Activated CD8-positive, alpha-beta T cell treated with anti-CD3 and anti-CD28 coated beads, Interleukin-2, amount 10 ng/mL, durations not matched to agents 7 days and 5 days (primary cell): ENCODE measurements around the gene ARF6. TPM values are rescaled to one million over a fixed set of nuclear protein-coding genes. Genes with fewer than 3 reads are reported as not detected.

ENCODE experiments used
- ATAC-seq: fragments of 150-1000 bp; cut with Tn5 transposase; one replicate; pipeline ENCODE4 v1.10.0; 2021; ENCODE audit warnings: moderate library complexity
- CTCF ChIA-PET: fragments of 350-600 bp; sonication (Branson Sonifier 250); formaldehyde crosslinking; loops from one replicate; lab custom pipeline; 2021; ENCODE audit warnings: antibody characterized with exemption; lab: Charles Lee
- POLR2A ChIA-PET: fragments of 350-600 bp; sonication (Branson Sonifier 250); formaldehyde crosslinking; loops from one replicate; lab custom pipeline; 2021; ENCODE audit warnings: antibody characterized with exemption; lab: Charles Lee
- DNase-seq: peaks from one replicate; pipeline ENCODE4 v3.0.0-alpha.2; 2020
- H3K27ac Mint-ChIP-seq: one replicate; pipeline ENCODE4 v1.8.0; 2021; ENCODE audit warnings: mild to moderate bottlenecking, mixed read lengths
- H3K27me3 Mint-ChIP-seq: one replicate; pipeline ENCODE4 v1.8.0; 2021; ENCODE audit warnings: low read depth, mixed read lengths
- H3K36me3 Mint-ChIP-seq: one replicate; pipeline ENCODE4 v1.8.0; 2021; ENCODE audit warnings: low read depth, mixed read lengths
- H3K4me1 Mint-ChIP-seq: one replicate; pipeline ENCODE4 v1.8.0; 2021; ENCODE audit warnings: low read depth, mixed read lengths
- H3K4me3 Mint-ChIP-seq: one replicate; pipeline ENCODE4 v1.8.0; 2021; ENCODE audit warnings: mild to moderate bottlenecking, mixed read lengths
- H3K9me3 Mint-ChIP-seq: one replicate; pipeline ENCODE4 v1.8.0; 2022; ENCODE audit warnings: mixed read lengths; ENCODE audit not compliant: insufficient read depth
- total RNA-seq, 2 experiments: library from RNA; stranded (reverse); gene quantifications; one replicate each; pipeline ENCODE4 v1.2.3, GENCODE V29; 2021

ARF6 gene
- total RNA-seq, result 100 to 1,000 TPM; 183 to 193 TPM

DNA sequence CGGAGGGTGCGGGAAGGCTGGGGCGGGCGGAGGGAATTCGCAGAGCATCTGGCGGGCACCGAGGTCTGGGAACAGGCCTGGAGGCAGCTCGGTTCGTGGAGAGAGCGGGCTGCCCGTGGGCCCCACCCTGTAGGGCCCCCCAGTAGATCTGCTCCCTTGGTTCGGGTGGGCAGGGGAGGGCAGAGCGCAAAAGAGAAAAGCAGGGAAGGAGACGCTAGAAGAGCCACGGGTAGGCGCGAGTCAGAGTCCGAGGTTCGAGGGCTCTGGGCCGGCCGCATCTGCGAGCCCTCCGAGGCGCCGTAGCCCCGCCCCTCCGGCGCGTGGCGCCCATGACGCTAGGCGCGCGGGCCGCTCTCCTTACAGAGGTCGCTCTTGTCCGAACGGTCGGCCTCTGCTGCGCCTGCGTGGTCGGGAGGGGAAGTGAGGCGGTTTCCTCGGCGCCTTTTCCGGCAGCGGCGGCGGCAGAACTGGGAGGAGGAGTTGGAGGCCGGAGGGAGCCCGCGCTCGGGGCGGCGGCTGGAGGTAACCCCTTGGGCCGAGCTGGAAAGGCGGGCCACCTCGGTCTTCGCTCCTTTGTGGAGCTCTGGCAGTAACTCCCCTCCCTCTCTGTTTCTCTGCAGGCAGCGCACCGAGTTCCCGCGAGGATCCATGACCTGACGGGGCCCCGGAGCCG, at the start of gene ARF6:
Gene ARF6 (plus strand): TSS at position 447 of the 673 bp plus-strand sequence. CDS start 655 bp downstream, outside the sequence.
- peaks cover 43% of the 10 kb centered on the region for H3K36me3 Mint-ChIP-seq
- POLR2A ChIA-PET, result interaction anchor here (0.6 to 3.7 kb wide), 20 partner anchors 9 to 211 kb away, joined by 3 to 89 read pairs (median 6); partner anchors contain the start of gene NEMF
- H3K9me3 Mint-ChIP-seq, result no peaks in the 10 kb centered on the region
- DNase-seq (peak; percentile 98), ATAC-seq (peak; percentile 89)
- H3K4me3 Mint-ChIP-seq, result peak within 1 kb of the TSS; percentile 90
- H3K4me1 Mint-ChIP-seq, result peaks cover 17% of the 10 kb centered on the region
- H3K27me3 Mint-ChIP-seq, result no peaks in the 10 kb centered on the region
- CTCF ChIA-PET, result interaction anchor here (0.8 to 3.5 kb wide), 15 partner anchors 13 to 259 kb away, joined by 3 to 22 read pairs (median 7); partner anchors contain the start of gene NEMF
- peak within 1 kb of the TSS; percentile 97 for H3K27ac Mint-ChIP-seq

DNA sequence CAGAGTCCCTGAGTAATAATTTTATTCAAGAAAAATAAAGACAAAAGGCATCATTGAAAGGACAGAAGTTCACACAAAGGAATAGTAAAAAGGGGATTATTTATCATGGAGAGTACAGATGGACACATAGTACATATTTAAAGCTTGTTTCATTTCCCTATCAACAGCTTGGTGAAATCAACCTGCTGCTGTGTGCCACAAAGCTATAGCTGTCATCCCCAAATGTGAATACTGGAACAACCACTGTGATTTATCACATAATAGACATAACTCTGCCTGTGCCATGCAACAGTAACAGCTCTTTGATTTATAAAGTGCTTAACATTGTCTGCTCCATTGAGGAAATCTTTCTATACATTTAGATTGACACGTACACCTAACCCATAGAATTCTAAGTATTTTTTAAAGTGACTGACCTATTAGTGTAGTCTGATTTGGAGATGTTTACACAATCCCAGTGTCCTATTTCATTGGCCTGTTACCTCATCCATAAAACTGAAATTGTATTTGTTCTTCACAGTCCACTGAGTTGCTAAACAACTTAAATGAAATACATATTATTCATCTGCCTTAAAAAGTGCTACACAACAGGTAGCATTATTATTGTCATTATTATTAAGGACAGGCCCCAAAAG, 43.6 kb upstream of the ARF6 start:
- Mint-ChIP-seq H3K36me3 (peaks cover 47% of the 10 kb centered on the region), H3K4me1 (peaks cover 39% of the 10 kb centered on the region), H3K4me3 (no peak overlapping the region), H3K9me3 (no peaks in the 10 kb centered on the region), H3K27ac (no peak overlapping the region), H3K27me3 (no peaks in the 10 kb centered on the region)
- CTCF ChIA-PET, result interaction anchor here (0.7 to 2.7 kb wide), 4 partner anchors 13 to 929 kb away, joined by 3 to 9 read pairs (median 4); no protein-coding TSS in a partner anchor
- DNase-seq (no peak), ATAC-seq (no peak)
- POLR2A ChIA-PET, result interaction anchor here (0.6 kb wide), 1 partner anchor 27 kb away, joined by 5 read pairs; no protein-coding TSS in a partner anchor

DNA sequence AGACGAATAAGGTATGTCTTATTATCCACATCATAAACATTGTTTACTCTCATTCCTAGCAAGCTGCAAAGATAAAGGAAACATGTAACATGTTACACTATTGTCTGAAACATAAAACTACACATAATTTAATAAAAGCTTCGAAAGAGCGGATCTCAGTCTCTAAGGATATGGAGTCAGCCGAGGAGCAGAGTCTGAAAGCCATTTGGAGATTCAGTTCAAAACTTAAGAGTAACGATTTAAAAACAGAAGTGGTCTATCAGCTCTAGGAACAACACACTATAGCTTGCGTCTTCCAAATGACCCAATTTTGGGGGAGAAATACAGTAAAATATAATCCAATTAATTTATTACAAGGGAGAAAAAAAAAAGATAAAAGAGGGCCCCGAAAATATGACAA, 41.1 kb upstream of the ARF6 start:
- Mint-ChIP-seq H3K27ac (peak overlapping the region; percentile 98), H3K4me1 (peaks cover 40% of the 10 kb centered on the region), H3K9me3 (no peaks in the 10 kb centered on the region), H3K4me3 (peak overlapping the region; percentile 97), H3K36me3 (peaks cover 34% of the 10 kb centered on the region), H3K27me3 (no peaks in the 10 kb centered on the region)
- CTCF ChIA-PET, result interaction anchor here (0.7 to 4.9 kb wide), 52 partner anchors 10 to 469 kb away, joined by 3 to 227 read pairs (median 6); partner anchors contain the start of genes DNAAF2, KLHDC2, MGAT2 and RPL36AL
- ATAC-seq, result no peak
- DNase-seq, result no peak
- POLR2A ChIA-PET, result interaction anchor here (0.6 to 3.6 kb wide), 21 partner anchors 12 to 380 kb away, joined by 3 to 102 read pairs (median 6); partner anchors contain the start of genes ARF6, DNAAF2, KLHDC2 and MGAT2

DNA sequence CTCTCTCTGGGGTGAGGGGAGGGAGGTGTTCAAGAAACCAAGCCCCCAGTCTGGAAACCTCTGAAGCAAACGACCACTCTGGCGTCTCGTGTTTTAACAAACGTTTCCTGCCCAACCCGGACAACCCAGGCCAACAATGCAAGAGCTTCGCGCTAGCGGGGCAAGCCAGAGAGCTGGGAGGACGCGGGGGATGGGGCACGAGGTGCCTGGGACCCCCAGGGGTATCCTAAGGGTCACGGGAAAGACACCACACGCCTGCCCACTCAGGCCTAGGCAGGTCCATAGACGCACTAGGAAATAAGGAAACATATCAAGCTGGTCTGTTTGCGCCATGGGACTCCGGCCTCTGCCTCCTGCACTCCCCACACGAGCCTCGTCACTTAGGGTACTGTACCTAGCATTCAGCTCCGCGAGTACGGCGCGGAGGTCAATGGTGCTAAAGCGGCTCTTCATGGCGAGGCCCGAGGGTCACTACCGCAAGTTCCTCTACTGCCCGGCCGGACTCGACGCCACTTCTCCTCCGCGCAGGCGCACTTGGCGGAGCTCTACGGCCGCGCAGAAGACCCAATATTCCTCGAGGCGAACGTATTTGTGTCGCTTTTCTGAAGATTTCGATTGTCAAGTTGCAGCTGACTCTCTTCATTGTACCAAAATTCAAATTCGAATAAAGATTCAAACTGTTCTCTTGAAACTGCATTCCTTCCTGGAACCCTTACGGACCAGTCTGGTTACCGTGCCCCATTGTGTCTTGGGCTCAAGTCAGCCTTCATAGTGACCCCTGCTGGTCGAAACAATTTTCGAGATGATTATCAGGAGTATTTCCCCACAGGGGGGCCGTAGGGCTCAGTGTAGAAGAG, 40.4 kb upstream of the ARF6 start, which contains the start of gene NEMF:
Gene NEMF (minus strand): TSS at position 488 of the 857 bp plus-strand sequence. CDS start 35 bp downstream, at position 453.
- Mint-ChIP-seq H3K4me1 (peaks cover 41% of the 10 kb centered on the region), H3K36me3 (peaks cover 32% of the 10 kb centered on the region), H3K27ac (peak within 1 kb of the TSS; percentile 98), H3K27me3 (no peaks in the 10 kb centered on the region), H3K4me3 (peak within 1 kb of the TSS; percentile 97), H3K9me3 (no peaks in the 10 kb centered on the region)
- ATAC-seq (peak; percentile 84), DNase-seq (peak; percentile 91)
- ChIA-PET POLR2A (interaction anchor here (0.7 to 3.6 kb wide), 24 partner anchors 11 to 379 kb away, joined by 3 to 102 read pairs (median 6); partner anchors contain the start of genes ARF6, DNAAF2, KLHDC2 and MGAT2), CTCF (interaction anchor here (0.7 to 4.9 kb wide), 65 partner anchors 10 to 970 kb away, joined by 3 to 227 read pairs (median 5); partner anchors contain the start of genes DMAC2L, DNAAF2, KLHDC2 and L2HGDH)

DNA sequence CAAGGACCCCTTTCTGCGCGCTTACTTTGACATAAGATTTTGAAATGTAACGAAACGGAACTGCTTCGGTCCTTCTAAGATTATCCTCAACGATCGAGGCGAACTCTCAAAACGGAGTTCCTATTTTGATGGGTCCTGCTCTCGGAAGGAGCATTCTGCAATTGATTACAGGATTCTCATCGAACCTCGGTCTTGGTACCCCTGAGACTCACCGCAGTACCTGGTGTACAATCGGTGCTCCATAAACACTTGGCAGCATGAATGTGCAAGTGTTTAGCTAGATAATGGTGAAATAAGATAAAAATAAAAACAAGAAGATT, 39.8 kb upstream of the ARF6 start:
- CTCF ChIA-PET, result interaction anchor here (0.6 to 4.9 kb wide), 47 partner anchors 10 to 970 kb away, joined by 3 to 227 read pairs (median 5); partner anchors contain the start of genes DMAC2L, DNAAF2, KLHDC2 and L2HGDH
- ATAC-seq (peak; percentile 11), DNase-seq (no peak)
- Mint-ChIP-seq H3K4me3 (peak overlapping the region; percentile 97), H3K9me3 (no peaks in the 10 kb centered on the region), H3K27me3 (no peaks in the 10 kb centered on the region), H3K27ac (peak overlapping the region; percentile 98), H3K36me3 (peaks cover 33% of the 10 kb centered on the region), H3K4me1 (peaks cover 44% of the 10 kb centered on the region)
- POLR2A ChIA-PET, result interaction anchor here (0.8 to 3.6 kb wide), 15 partner anchors 10 to 250 kb away, joined by 3 to 102 read pairs (median 6); partner anchors contain the start of genes ARF6, DNAAF2 and KLHDC2

DNA sequence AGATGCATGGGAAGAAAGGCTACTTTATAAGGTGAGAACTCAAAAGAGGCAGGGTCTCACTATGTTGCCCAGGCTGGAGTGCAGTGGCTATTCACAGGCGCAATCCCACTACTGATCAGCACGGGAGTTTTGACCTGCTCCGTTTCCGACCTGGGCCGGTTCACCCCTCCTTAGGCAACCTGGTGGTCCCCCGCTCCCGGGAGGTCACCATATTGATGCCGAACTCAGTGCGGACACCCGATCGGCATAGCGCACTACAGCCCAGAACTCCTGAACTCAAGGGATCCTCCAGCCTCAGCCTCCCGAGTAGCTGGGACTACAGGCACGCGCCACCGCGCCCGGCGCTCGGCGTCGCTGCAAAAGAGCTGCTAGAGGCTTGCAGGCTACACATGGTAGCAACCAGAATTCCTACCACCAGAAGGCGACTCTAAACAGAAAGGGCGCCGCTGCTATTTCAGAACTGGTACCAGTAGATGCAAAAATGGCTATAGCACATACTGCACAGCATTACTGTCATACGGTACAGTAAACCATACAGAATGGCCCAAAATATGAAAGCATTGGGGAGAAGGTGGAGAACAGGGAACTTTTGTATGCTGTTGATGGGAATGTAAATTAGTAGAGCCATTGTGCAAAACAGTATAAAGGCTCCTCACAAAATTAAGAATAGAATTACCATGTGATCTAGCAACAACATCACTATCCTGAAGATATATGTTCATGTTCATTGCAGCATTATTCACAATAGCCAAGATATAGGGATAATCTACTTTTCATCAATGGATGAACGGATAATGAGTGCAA, 39.1 kb upstream of the ARF6 start:
- H3K4me1 Mint-ChIP-seq, result peaks cover 48% of the 10 kb centered on the region
- peak overlapping the region; percentile 98 for H3K27ac Mint-ChIP-seq
- no peaks in the 10 kb centered on the region for H3K27me3 Mint-ChIP-seq
- H3K36me3 Mint-ChIP-seq, result peaks cover 33% of the 10 kb centered on the region
- CTCF ChIA-PET, result interaction anchor here (0.6 to 4.9 kb wide), 23 partner anchors 11 to 969 kb away, joined by 3 to 227 read pairs (median 6); partner anchors contain the start of genes DNAAF2, KLHDC2 and VCPKMT
- POLR2A ChIA-PET, result interaction anchor here (0.7 to 3.6 kb wide), 5 partner anchors 10 to 208 kb away, joined by 4 to 102 read pairs (median 10); partner anchors contain the start of gene KLHDC2
- ATAC-seq (peak; percentile 62), DNase-seq (peak; percentile 83)
- H3K4me3 Mint-ChIP-seq, result peak overlapping the region; percentile 97
- no peaks in the 10 kb centered on the region for H3K9me3 Mint-ChIP-seq

DNA sequence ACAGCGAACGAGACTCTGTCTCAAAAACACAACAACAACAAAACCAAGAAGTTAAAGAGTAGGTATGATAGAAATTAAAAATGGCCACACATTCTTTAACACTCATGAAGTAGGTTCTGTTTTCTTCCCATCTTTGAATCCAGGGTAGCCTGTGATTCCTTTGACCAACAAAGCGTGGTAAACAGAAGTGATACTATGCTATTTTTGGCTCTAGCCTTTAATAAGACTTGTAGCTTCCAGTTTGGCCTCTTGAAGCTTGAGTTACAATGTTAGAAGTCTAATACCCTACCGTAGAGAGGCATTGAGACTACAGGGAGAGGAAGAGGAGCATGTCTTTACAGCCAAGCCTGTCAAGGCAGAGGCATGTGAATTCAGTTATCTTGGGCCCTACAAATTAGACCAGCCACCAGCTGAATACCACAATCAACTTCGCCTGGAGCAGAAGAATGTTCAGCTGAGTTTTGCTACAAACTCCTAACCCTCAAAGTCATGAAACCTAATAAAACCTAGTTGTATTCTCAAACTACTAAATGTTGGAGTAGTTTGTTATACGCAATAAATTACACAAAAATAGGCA, 35.4 kb upstream of the ARF6 start:
- ChIA-PET CTCF (interaction anchor here (0.7 to 1.9 kb wide), 3 partner anchors 8 to 205 kb away, joined by 3 to 7 read pairs (median 3); no protein-coding TSS in a partner anchor), POLR2A (interaction anchor here (1.0 kb wide), 1 partner anchor 10 kb away, joined by 3 read pairs; no protein-coding TSS in a partner anchor)
- H3K4me1 Mint-ChIP-seq, result peaks cover 38% of the 10 kb centered on the region

DNA sequence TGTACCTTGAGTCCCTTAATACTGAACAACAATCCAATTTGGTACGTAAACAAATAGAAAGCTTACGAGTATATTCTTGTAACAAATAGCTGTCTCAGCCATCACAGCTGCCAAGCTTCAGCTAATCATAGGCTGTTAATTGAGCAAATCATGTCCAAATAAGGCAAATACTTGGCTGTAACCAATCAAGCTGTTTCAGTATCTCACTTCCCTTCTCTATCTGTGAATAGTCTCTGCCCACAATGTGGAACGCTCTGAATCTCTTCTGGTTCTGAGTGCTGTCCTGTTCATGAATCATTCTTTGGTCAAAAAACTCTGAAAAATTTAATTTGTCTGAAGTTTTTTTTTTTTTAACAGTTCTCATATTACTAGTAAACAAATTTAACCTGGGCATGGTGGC, 34.5 kb upstream of the ARF6 start:
- no peaks in the 10 kb centered on the region for H3K27me3 Mint-ChIP-seq
- peaks cover 6% of the 10 kb centered on the region for H3K36me3 Mint-ChIP-seq
- H3K9me3 Mint-ChIP-seq, result no peaks in the 10 kb centered on the region
- DNase-seq, result no peak
- H3K27ac Mint-ChIP-seq, result no peak overlapping the region
- ChIA-PET CTCF (no interaction called here), POLR2A (interaction anchor here (0.7 to 1.0 kb wide), 2 partner anchors 10 to 240 kb away, joined by 3 read pairs; no protein-coding TSS in a partner anchor)
- H3K4me1 Mint-ChIP-seq, result peaks cover 35% of the 10 kb centered on the region
- H3K4me3 Mint-ChIP-seq, result no peak overlapping the region
- ATAC-seq, result no peak

More for the DNA sequence above, 35.4 kb upstream of the ARF6 start:
- DNase-seq (no peak), ATAC-seq (no peak)
- H3K36me3 Mint-ChIP-seq, result peaks cover 7% of the 10 kb centered on the region
- H3K9me3 Mint-ChIP-seq, result no peaks in the 10 kb centered on the region
- no peak overlapping the region for H3K4me3 Mint-ChIP-seq
- H3K27ac Mint-ChIP-seq, result no peak overlapping the region
- H3K27me3 Mint-ChIP-seq, result no peaks in the 10 kb centered on the region

DNA sequence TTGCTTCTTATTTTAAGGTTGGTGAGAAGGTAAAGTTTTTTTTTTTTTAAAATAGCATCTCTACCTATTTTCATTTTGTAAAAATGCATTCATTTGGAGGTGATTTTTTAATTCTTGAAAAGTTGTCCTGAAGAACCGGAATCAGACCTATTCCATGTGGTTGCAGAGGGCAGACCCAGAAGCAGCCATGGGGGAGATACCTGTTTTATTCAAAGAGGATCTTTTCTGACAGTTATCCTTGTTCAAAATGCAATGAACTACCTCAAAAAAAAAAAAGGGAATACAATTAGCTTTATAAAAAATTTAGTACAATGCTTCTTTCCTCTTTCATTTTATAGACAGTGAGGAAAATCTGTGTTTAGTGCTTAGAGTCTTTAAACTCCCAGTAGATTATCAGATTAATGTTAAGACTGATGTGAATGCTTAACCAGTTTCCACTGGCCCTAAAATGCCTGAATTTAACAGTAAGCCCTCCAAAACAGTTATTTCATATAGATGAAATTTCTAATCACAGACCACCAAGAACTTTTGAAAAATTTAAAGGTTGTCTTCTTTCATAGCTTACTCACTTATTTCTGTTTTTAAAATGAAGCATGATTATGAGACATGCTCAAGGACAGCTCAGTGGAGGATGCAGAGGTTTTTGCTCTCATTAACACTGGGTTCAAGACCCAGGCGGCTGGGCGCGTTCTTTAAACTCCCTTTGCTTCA, 31.7 kb upstream of the ARF6 start:
- CTCF ChIA-PET, result interaction anchor here (0.7 to 10.2 kb wide), 38 partner anchors 8 to 399 kb away, joined by 3 to 227 read pairs (median 5); partner anchors contain the start of genes ARF6, DNAAF2, MGAT2 and NEMF

More for the DNA sequence above, 31.7 kb upstream of the ARF6 start:
- DNase-seq (no peak), ATAC-seq (no peak)
- Mint-ChIP-seq H3K4me1 (peaks cover 26% of the 10 kb centered on the region), H3K27me3 (no peaks in the 10 kb centered on the region), H3K36me3 (peaks cover 6% of the 10 kb centered on the region), H3K27ac (no peak overlapping the region), H3K9me3 (no peaks in the 10 kb centered on the region), H3K4me3 (no peak overlapping the region)
- POLR2A ChIA-PET, result interaction anchor here (0.6 to 7.3 kb wide), 22 partner anchors 9 to 275 kb away, joined by 3 to 168 read pairs (median 12); partner anchors contain the start of genes ARF6, NEMF, RPS29 and VCPKMT
